HG02642 (cell line): Measurements from ENCODE around the gene MRS2.

Source experiments
- ATAC-seq: cut with Tn5 transposase; IDR thresholded peaks from one replicate; pipeline ENCODE4 v1.9.1; 2021; ENCODE audit warnings: mild to moderate bottlenecking; ENCODE audit not compliant: unreplicated experiment, poor library complexity

MRS2 gene

DNA sequence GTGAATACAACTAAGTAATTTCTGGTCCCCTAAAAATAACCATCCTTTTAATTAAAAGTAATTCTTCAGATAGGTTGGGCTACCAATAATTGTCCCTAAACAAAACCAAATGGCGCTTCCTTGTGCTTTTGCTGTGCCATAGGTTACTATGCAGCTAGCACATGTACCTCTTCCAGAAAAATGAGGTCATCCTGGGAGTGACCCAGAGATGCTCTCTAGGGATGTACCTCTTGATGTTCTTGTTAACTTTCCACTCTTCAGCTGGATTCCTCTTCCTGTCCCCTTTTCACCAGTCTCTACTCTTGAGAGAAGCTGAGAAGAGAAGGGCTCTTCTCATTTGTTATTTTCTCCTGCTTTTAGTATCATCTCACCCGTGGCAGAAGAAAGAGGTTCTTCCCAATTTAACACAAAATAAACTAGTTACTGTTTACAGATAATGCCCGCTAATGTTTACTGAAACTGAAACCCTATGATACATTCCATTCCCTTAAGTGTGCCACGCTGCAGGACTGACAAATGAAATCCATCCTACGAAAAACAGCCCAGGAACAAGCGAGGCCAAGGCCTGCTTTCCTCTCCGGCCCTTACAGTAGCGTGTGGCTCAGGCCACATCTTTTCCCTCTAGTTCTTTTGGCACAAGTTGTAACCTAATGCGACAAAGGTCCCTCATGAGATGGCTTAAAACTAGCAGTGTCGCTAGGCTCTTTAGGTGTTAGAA lies 24.2 kb downstream of the MRS2 start:
- ATAC-seq: no peak

DNA sequence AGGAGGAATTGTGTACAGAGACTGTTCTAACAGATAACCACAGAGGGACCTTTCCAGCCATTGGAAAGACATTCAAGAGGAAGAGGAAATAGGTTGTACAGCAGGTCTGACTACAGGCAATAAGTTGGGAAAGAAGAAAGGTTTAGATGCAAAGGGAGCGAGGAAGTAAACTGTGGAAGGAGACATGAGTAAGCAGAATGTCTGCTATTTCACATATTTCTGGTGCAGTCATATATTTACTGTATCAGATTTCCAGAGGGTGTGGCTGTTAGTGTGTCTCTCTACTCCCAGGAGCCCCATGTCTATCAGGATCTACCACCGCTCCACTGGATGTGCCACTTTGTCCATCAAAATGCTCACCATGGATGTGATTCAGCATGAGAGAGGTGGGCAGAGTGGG lies 25.9 kb downstream of the MRS2 start:
- ATAC-seq: no peak

DNA sequence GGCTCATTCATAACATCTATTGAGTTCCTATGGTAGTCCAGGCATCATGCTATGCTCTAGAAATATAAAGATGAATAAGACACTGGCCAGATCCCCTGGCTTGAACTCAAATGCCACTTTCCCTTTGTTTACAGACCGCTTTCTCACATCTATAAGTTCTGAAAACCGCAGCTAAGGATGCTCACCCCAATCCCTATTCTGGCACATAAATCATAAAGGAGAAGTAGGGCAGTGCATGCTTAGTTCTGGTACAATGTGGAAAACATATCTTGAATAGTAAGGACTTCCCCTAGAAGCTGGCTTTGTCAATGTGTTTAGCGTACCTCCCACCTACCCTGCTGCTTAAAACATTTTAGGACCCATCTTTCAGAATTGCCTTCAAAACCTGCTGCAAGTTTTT lies 26.4 kb downstream of the MRS2 start:
- no peak for ATAC-seq

DNA sequence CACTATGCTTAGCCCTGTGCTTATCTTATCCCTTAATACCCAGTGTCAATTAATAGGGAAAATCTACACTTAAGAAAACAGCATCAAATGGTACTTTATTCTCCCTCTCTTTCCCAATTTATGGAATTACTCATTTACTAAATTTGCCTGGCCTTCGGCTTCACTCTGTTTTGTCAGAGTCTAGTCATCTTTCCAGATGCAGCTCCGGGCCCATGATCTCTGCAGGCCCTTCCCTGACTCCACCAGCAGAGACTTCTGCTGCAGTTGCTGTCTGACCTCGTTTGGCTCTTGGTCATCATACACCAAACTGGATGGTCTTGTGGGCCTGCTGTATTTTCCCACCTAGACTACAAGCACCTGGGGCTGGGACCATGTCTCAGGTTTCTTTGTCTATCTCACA lies 27.4 kb downstream of the MRS2 start:
- no peak for ATAC-seq

DNA sequence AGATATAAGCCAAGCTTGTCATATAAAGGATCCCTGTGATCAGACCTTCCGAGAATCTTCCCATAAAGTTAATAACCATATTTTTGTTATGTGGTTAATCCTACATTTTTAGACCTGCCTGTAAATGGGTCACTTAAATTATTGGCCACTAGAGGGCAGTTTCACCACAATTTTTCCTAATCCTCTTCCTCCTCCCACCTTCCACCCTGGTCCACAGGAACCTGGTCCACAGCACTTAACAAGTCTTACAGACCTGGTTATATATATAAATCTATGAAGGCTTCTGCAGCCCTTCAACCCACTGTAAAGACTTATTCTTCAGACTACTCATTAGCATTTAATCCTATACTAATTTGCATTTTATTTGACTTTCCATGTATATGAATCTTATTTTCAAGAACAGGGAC lies 28.3 kb downstream of the MRS2 start:
- no peak for ATAC-seq

DNA sequence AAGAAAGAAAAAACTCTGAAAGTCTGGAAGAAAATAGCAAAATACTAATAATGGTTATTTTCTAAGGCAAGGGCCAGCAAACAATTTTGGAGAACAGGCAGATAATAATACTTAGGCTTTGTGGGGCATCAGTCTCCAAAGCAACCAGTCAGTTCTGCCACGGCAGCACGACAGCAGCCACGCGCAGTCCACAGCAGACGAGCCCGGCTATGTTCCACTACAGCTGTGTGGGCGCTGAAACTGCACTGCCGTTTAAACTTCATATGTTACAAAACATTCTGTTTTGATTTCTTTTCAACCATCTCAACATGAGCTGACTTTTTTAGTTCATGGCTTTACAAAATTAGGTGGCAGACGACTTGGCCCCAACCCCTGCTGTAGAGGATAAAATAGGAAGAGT lies 29.9 kb downstream of the MRS2 start:
- no peak for ATAC-seq

DNA sequence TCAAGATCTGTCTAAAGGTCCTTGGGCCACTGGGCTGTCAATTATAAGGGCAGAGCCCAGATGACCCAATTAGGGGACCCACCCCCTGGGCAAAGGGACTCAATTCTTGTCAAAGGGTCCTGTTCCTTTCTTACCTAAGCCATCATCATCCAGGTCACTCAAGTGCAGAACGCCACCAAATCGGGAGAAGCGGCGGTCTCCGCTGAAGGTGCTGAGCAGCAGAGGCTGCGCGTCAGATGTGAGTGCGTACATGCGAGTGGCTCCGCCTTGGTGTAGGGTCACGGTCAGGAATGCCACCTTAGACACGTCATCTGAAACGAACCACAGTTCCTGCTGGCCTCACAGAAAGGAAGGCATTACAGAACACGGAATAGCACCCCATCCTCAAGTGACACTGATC lies 34.2 kb downstream of the MRS2 start:
- no peak for ATAC-seq

DNA sequence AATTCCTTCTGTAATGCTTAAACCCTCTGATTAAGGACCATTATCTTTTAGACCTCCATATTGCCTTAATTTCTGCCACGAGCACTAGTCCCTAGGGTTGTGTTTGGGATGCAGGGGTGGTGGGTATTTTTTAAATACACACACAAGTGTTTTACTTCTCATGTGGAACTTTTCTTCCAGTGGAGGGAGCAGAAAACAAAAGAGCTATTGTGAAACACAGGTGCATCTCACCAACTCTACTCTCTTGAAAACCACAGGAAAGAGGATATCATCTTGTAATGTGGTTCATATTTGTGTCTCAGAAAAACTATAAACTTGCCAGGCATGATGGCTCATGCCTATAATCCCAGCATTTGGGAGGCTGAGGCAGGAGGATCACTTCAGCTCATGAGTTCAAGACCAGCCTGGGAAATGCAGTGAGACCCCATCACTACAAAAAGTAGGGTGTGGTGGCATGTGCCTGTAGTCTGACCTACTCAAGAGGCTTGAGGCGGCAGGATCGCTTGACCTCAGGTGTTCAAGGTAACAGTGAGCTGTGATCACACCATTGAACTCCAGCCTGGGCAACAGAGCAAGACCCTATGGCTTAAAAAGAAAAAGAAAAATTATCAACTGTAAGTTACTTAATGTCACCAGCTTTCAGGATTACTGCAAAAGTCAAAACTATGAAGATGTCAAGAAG lies 37.3 kb downstream of the MRS2 start:
- no peak for ATAC-seq

DNA sequence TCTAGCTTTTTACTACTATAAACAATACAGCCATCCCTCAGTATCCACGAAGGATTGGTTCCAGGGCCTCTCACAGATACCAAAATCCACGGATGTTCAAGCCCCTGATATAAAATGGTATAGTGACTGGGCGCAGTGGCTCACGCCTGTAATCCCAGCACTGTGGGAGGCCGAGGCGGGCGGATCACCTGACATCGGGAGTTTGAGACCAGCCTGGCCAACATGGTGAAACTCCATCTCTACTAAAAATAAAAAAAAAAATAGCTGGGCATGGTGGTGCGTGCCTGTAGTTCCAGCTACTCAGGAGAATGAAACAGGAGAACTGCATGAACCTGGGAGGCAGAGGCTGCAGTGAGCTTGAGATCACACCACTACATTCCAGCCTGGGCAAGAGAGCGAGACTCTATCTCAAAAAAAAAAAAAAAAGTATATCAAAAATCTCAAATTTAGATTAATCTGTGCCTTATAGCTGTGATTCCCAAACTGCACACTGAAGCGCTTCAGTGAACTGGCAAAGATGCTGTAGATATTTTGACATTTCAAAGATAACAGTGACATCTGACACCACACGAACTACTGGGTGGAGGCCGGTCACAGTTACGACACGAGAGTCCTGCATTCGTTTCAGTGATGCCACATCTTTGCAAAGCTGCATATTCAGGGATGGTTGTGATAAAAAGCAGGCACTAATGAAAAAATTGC lies 38.3 kb downstream of the MRS2 start:
- no peak for ATAC-seq

DNA sequence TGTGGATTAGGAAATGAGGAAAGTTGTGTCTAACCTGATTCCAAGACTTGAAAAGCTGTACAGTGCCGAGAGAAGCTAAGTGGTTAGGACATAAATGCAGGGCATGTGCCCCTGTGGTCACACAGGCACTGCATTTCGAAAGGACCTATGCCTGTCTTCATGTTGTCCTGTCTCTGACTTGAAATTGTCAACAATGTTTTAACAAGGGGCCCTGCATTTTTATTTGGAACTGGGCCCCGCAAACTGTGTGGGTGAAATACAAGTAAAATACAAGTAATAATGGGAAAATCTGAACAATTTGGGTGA lies 38.8 kb downstream of the MRS2 start:
- no peak for ATAC-seq

DNA sequence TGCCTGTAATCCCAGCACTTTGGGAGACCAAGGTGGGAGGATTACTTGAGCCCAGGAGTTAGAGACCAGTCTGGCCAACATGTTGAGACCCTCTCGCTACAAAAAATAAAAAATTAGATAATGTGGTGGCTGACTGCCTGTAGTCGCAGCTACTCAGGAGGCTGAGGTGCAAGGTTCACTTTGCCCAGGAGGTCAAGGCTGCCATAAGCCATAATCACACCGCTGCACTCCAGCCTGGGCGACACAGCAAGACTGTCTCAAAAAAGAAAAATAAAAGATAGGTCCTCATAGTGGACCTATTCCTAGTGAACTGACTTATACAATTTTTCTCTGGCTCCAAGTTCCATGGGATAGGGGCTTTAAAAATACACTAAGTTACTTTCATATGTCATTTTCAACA lies 41.9 kb downstream of the MRS2 start:
- ATAC-seq: no peak

DNA sequence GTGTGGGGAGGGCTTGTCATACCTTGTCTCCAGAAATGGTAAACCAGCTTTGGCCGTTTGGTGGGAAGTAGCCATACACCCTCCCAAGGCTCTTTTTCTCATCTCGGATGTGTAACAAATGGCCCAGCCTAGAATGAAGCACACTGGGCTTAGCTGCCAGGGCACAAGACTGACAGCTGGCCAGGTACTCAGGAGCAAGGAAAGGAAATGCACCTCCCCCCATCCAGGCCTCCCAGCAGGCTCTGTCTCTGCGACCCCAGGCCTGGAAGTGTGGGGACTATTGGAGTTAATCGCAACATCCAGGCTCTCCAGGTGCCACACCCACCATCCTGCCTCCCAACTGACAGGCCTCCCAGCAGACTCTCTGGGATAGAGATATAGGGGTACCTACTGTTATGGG lies 43.0 kb downstream of the MRS2 start:
- no peak for ATAC-seq

DNA sequence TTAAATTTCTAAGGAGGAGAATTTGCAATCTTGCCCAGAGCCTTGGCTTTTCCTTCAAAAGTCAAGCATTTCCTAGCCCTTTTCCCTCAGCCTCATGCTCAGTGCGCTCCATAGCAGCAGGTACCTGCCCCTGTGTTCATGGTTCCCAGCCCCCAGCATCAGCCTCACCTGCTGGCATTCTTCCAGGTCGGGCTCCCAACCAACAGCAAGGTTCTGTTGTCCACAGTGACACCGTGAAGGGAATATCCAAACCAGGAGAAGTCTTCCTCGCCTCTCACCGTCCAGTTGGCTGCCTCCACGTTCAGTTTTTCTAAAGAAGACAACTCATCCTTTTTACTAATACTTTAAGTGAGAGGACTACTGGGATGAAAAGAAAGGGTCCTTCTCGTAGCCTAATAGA lies 43.9 kb downstream of the MRS2 start:
- ATAC-seq: no peak

DNA sequence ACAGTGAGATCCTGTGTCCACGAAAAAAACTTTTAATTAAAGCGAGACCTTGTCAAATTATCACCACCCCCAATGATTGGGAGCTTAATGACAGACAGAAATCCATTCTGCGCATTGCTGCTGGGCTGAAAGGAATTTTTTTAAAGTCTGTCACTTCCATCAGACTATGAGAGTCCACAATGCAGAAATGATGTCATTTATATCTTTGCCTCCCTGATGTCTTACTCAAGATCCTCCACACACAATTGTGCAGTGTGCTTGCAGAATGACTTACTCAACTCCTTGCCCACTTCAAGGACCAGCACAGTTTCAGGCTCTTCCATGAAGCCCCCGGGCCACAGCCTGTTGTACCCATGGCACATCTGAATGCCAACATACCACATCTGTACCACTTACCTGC lies 45.7 kb downstream of the MRS2 start:
- no peak for ATAC-seq

DNA sequence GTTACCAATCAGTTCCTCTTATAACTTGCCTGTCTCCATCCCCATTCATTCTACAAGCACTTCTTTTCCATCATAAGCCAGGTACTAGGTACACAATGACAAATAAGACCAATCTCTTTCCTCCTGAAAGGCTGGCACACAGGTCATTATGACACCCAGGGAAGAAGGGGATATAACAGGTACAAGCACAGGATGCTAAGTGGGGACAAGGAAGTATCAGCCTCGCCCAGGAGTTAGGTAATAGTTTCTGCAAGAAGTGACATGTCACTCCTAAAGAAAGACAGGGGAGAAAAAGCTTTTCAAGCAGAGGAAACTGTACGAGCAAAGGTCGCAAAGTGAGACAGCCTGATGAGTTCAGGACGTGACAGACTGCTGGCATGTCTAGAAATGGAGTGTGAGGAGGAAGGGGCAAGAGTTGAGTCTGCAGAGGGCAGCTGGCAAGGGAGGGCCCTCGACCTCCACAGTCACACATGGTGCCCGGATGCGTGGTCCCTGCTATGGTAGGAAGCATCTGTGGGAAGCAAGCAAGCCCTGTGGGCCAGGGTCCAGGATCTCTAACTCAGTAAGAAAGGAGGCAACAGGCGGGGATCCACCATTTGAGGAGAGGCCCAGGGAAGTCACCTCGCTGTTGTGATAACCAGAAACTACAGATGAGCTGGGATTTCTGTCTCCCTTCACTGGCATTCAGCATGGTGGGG lies 46.2 kb downstream of the MRS2 start:
- ATAC-seq: no peak

DNA sequence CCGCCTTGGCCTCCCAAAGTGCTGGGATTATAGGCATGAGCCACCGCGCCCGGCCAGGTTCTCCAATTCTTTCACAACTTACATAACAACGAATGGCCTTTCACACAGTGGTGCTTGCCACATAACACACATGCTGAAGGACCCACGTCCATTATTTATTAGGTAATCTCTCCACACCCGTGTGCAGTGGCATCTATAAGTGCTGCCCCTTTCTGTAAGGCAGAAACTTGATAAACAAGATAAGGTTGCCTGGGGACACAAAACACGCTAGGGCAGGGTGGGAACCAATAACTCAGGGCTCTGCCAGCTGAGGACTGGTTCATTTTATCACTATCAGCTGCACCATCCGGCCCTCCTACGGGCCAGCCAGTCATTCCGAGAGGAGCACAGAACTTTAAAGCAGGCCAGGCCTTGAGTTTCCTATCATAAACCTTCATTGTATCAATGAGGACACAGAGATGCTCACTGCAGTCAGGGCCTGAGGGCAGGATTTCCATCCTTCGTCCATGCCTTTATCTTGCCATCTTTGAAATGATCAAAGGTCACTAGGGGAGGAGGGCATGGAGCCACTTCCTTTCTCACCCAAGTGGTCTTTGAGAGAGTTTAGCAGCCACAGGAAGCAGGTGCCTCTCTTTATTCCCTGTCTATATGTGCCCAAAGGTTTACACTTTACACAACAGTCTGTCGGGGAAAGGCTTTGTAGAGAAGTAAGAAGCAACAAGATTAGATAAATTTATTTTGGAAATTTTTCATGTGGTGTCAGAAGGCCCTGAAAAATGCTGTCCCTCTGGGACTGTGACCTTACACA lies 49.0 kb downstream of the MRS2 start:
- no peak for ATAC-seq

DNA sequence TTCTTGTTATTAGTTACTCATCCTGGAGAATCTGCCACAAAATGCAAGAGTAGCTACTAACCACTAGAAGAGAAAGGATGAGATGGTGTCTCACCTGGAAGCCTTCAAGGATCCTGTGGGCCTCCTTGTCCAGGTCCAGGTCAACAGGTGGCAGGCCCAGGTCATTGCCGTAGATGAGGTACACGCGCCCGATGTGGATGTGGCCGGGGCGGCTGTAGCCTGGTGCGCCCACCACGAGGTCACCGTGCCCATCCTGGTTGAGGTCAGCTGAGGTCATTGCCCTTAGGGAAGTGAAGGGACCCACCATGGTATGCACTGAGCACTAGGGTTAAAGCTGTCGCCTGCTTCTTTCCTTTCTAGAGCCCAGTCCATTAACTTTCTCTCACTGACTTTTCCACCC lies 51.2 kb downstream of the MRS2 start:
- no peak for ATAC-seq

DNA sequence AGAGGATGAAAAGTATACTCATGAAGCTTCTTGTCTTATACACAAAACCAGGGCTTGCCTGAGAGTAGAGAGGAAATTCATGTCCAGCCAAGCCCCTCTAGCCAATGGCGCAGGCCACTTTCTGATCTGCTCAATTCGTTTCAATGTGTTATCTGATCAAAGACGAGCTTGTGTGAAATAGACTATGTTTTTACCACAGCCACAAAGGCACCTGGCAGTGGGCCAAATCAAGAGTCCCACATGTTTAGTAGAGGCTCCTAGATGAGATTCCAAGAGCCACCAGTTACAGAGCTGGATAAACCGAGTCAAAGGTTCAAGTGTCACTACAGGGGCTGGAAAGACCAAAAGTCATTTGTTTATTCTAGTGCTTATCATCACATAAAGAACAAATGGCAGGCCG lies 51.7 kb downstream of the MRS2 start:
- no peak for ATAC-seq

DNA sequence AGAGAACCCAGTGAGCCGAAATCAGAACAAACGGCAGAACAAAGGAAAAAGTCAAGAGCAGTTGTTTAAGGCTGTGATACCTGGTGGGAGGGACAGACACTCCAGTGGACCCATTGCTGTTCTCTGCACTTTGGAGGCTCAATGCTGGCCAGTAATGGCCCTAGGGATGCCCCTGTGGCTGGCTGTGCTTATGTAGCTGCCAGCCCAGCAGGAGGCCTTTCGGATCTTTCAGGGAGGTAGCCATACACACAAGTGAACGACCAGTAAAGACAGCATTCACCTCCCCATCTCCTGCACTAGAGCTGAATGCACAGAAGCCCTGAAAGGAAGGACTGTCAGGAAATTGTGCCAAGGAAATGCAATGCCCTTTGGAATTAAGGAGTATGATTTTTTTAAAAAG lies 52.3 kb downstream of the MRS2 start:
- ATAC-seq: no peak

DNA sequence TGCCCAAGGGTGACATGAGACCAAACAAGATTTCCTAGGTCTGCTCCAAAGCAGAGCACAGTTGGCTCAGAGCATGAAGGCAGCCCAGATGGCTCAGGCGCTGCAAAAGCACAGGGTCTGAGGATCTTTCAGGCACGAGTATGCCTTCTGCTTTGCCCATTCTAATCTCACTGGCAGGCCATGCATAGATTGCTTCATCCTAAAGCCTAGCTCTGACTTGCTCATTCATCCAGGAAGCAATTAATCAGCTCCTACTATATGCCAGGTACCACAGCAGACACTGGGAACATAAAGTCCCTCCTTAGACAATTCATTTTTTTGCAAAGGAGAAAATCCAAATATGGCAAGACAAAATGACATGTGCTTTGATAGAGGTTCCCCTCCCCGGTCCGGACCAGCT lies 55.4 kb downstream of the MRS2 start:
- ATAC-seq: no peak

DNA sequence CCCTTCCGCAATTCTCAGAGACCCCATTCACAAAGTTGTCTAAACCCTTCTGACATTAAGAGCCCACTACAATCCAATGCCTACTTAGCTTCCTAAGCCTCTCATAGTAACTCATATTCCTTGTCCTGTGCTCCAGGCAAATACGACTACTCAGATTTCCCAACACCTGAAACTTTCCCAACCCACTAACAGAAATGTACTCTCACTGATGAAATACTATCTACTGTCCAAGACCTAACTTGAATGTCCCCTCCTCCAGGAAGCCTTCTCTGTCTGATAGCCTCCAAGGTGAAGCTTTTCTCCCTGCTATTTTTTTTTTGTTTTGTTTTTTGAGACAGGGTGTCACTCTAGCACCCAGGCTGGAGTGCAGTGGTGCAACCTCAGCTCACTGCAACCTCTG lies 56.2 kb downstream of the MRS2 start:
- ATAC-seq: no peak
